SU-DHL-6 (cell line): ENCODE data around the gene SRP14.

Source experiments
- H2AFZ ChIP-seq: fragments of 200-600 bp; sonication (generic); 2 replicates; pipeline ENCODE4 v1.6.1; 2014; ENCODE audit warnings: low read depth, mild to moderate bottlenecking, moderate library complexity, mixed read lengths, antibody characterized with exemption, low read length; ENCODE audit not compliant: severe bottlenecking
- H3F3A ChIP-seq: fragments of 200-600 bp; shearing (Covaris generic); 2 replicates; pipeline ENCODE4 v1.6.0; 2016; ENCODE audit warnings: antibody characterized with exemption, mild to moderate bottlenecking; ENCODE audit not compliant: insufficient read depth
- H3K27ac ChIP-seq: fragments of 200-600 bp; sonication (generic); 2 replicates; pipeline ENCODE4 v1.5.1; 2016; ENCODE audit warnings: low read depth, mild to moderate bottlenecking, low read length, moderate library complexity, mixed read lengths
- H3K27me3 ChIP-seq: fragments of 200-600 bp; sonication (generic), shearing (Covaris generic); 2 replicates; pipeline ENCODE4 v1.6.0; 2014; ENCODE audit warnings: mild to moderate bottlenecking, low read length
- H3K36me3 ChIP-seq: fragments of 200-600 bp; sonication (generic); 2 replicates; pipeline ENCODE4 v1.6.1; 2014; ENCODE audit warnings: mild to moderate bottlenecking, low read length, mixed read lengths
- H3K4me2 ChIP-seq: fragments of 300-600, 200-600 bp; shearing (Covaris generic), sonication (generic); 2 replicates; pipeline ENCODE4 v1.6.0; 2014; ENCODE audit warnings: low read length, low read depth, mild to moderate bottlenecking; ENCODE audit not compliant: poor library complexity, severe bottlenecking
- H3K4me3 ChIP-seq: fragments of 200-600 bp; sonication (generic); 2 replicates; pipeline ENCODE4 v1.5.1; 2014; ENCODE audit warnings: antibody characterized with exemption, low read length, mild to moderate bottlenecking, mixed read lengths; ENCODE audit not compliant: insufficient read depth, poor library complexity, severe bottlenecking
- H3K79me2 ChIP-seq: fragments of 200-600 bp; sonication (generic); 2 replicates; pipeline ENCODE4 v1.6.1; 2014; ENCODE audit warnings: mild to moderate bottlenecking, low read length, moderate library complexity; ENCODE audit not compliant: insufficient read depth
- H3K9ac ChIP-seq: fragments of 200-600 bp; sonication (generic); 2 replicates; pipeline ENCODE4 v1.7.0; 2014; ENCODE audit warnings: mild to moderate bottlenecking, low read length
- H3K9me2 ChIP-seq: fragments of 200-600 bp; sonication (generic); replicated peaks from 2 replicates; pipeline ENCODE4 v1.6.1; 2014; ENCODE audit warnings: low read length; ENCODE audit not compliant: insufficient read depth
- H3K9me3 ChIP-seq: fragments of 200-600 bp; sonication (generic); 2 replicates; pipeline ENCODE4 v1.6.1; 2014; ENCODE audit warnings: low read length, mixed read lengths; ENCODE audit not compliant: insufficient read depth
- H4K20me1 ChIP-seq: fragments of 200-600 bp; sonication (generic); 2 replicates; pipeline ENCODE4 v1.6.1; 2014; ENCODE audit warnings: low read depth, mild to moderate bottlenecking, antibody characterized with exemption, low read length, moderate library complexity, mixed read lengths
- EZH2phosphoT487 ChIP-seq: fragments of 200-600 bp; sonication (generic), shearing (Covaris generic); conservative IDR thresholded peaks from 2 replicates; pipeline ENCODE4 v1.6.1; 2018; ENCODE audit warnings: mild to moderate bottlenecking, antibody characterized with exemption, low read length, moderate library complexity, mixed read lengths
- TF ChIP-seq, protein P1 (sequence below): fragments of 200-600 bp; sonication (generic); IDR thresholded peaks from one replicate; pipeline ENCODE4 v1.5.1; 2017; ENCODE audit warnings: antibody characterized with exemption, mild to moderate bottlenecking, low read length, moderate library complexity; ENCODE audit not compliant: insufficient read depth, poor library complexity, severe bottlenecking

Gene SRP14

DNA sequence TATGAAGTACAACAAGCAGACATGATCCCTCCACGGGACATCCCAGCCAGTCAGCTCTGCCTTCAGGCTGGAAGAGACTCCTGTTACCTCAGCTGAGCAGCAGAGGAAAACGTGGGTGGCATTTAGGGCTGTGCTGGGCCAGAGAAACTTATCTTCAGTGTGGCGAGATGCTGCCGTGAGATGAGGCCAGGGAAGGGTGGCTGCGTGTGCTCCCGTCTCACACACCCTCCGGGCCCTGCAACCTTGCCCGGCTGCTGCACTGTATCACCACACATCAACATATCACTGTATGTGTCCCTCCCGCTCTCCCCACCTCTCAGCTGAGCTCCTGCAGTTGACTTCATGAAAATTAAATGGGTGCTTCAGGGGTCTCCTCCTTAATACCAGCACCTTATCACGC is 46.3 kb upstream of the SRP14 start:
- TF ChIP-seq EZH2phosphoT487, result no peak
- TF ChIP-seq, protein P1, sequence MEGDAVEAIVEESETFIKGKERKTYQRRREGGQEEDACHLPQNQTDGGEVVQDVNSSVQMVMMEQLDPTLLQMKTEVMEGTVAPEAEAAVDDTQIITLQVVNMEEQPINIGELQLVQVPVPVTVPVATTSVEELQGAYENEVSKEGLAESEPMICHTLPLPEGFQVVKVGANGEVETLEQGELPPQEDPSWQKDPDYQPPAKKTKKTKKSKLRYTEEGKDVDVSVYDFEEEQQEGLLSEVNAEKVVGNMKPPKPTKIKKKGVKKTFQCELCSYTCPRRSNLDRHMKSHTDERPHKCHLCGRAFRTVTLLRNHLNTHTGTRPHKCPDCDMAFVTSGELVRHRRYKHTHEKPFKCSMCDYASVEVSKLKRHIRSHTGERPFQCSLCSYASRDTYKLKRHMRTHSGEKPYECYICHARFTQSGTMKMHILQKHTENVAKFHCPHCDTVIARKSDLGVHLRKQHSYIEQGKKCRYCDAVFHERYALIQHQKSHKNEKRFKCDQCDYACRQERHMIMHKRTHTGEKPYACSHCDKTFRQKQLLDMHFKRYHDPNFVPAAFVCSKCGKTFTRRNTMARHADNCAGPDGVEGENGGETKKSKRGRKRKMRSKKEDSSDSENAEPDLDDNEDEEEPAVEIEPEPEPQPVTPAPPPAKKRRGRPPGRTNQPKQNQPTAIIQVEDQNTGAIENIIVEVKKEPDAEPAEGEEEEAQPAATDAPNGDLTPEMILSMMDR, result no peak
- Histone ChIP-seq H4K20me1 (no peaks in the 10 kb centered on the region), H3K27me3 (no peaks in the 10 kb centered on the region), H3K4me3 (no peak overlapping the region), H3K4me2 (no peak overlapping the region), H3K79me2 (no peaks in the 10 kb centered on the region), H3K9me3 (no peaks in the 10 kb centered on the region), H3K27ac (peak overlapping the region; percentile 60), H3K9me2 (no peaks in the 10 kb centered on the region), H3K9ac (peak overlapping the region; percentile 10; the same call in 1 of the 2 replicates), H3F3A (peaks cover 24% of the 10 kb centered on the region), H3K36me3 (no peaks in the 10 kb centered on the region), H2AFZ (no peak overlapping the region)

GRCh38 chr15:40084650-40085049 is 45.7 kb upstream of the SRP14 start:
- Histone ChIP-seq H3K9ac (0 out of 2 replicates have a peak overlapping the region, but pooled peaks have one; percentile 10), H3F3A (peaks cover 27% of the 10 kb centered on the region), H4K20me1 (no peaks in the 10 kb centered on the region), H3K27me3 (no peaks in the 10 kb centered on the region), H3K4me2 (no peak overlapping the region), H3K79me2 (no peaks in the 10 kb centered on the region), H3K9me2 (no peaks in the 10 kb centered on the region), H3K4me3 (no peak overlapping the region), H3K9me3 (no peaks in the 10 kb centered on the region), H3K36me3 (no peaks in the 10 kb centered on the region), H2AFZ (no peak overlapping the region), H3K27ac (peak overlapping the region; percentile 60)
- TF ChIP-seq EZH2phosphoT487, result no peak
- TF ChIP-seq, protein P1, result no peak

DNA sequence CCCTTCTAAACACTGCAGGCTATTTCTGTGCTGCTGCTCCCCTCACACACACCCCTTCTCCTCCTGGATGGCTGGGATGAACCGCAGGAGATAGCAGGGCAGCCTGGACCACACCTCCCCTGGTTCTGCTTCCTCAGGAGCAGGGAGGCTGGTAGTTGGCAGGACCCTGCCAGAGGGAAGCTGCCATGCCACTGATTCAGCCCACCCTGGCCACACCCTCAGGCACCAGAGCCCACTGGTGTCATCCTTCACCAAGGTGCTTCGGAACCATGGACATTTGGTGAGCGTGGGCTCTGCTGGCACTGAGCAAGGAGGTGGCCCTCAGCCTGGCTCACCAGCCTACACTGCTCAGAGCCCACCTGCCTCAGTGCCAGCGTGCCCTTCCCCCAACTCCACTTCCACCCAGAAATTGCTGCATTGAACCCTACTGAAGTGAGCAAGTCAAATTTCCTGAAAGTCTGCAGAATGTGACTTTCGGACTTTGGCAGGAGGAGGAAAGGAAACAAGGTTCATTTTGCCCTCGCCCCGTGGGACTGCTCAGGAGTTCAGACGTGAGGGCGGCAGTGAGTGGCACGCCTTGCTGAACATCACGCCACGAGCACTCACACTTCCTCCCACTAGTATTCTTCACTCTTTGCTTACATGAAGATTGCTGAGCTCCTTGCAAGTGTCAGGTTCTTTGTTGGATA is 43.4 kb upstream of the SRP14 start:
- H3K9ac ChIP-seq, result peak overlapping the region; percentile 41
- peaks cover 25% of the 10 kb centered on the region for H3F3A ChIP-seq
- no peaks in the 10 kb centered on the region for H3K36me3 ChIP-seq
- no peaks in the 10 kb centered on the region for H4K20me1 ChIP-seq
- peak overlapping the region; percentile 69 for H2AFZ ChIP-seq
- H3K27ac ChIP-seq, result peak overlapping the region; percentile 67
- TF ChIP-seq, protein P1, result no peak
- no peak for TF ChIP-seq EZH2phosphoT487
- no peaks in the 10 kb centered on the region for H3K79me2 ChIP-seq
- no peaks in the 10 kb centered on the region for H3K27me3 ChIP-seq
- no peak overlapping the region for H3K4me3 ChIP-seq
- H3K4me2 ChIP-seq, result peak overlapping the region; percentile 36
- H3K9me3 ChIP-seq, result no peaks in the 10 kb centered on the region
- H3K9me2 ChIP-seq, result no peaks in the 10 kb centered on the region
